Measurements from ENCODE around the gene ZNF415.
"Not testable (repeated sequence)": the region's sequence is repeated elsewhere in the genome, so short reads cannot be mapped to it uniquely, and the experiment has no call there.

The ZNF415 gene

GRCh38 chr19:53102756-53103233, 29.9 kb downstream of the ZNF415 start:
- DNase-seq (ENCODE audit: low spot score), result peak; percentile 65

GRCh38 chr19:53102206-53102755, 30.4 kb downstream of the ZNF415 start:
- peak; percentile 38 for DNase-seq (ENCODE audit: low spot score)

- peak; percentile 53 for DNase-seq (ENCODE audit: low spot score)
Observed at GRCh38 chr19:53101518-53101917, 31.2 kb downstream of the ZNF415 start.

- not testable (repeated sequence) for DNase-seq (ENCODE audit: low spot score)
Observed at GRCh38 chr19:53098570-53098969, 34.1 kb downstream of the ZNF415 start.

GRCh38 chr19:53096982-53097690, 35.6 kb downstream of the ZNF415 start:
- DNase-seq (ENCODE audit: low spot score), result not testable (repeated sequence)

GRCh38 chr19:53096579-53096978, 36.1 kb downstream of the ZNF415 start:
- not testable (repeated sequence) for DNase-seq (ENCODE audit: low spot score)

- DNase-seq (ENCODE audit: low spot score), result no peak
Observed at GRCh38 chr19:53094754-53095575, 37.7 kb downstream of the ZNF415 start.

GRCh38 chr19:53092723-53093122, 40.0 kb downstream of the ZNF415 start:
- DNase-seq (ENCODE audit: low spot score), result no peak

GRCh38 chr19:53091413-53092254, 41.1 kb downstream of the ZNF415 start:
- no peak for DNase-seq (ENCODE audit: low spot score)

- DNase-seq (ENCODE audit: low spot score), result no peak
Observed at GRCh38 chr19:53088091-53088490, 44.6 kb downstream of the ZNF415 start.

- DNase-seq (ENCODE audit: low spot score), result no peak
Observed at GRCh38 chr19:53086949-53087348, 45.8 kb downstream of the ZNF415 start.

GRCh38 chr19:53085496-53085895, 47.2 kb downstream of the ZNF415 start:
- no peak for DNase-seq (ENCODE audit: low spot score)

GRCh38 chr19:53082929-53083328, 49.8 kb downstream of the ZNF415 start:
- DNase-seq (ENCODE audit: low spot score), result no peak

GRCh38 chr19:53079313-53079924, 53.3 kb downstream of the ZNF415 start:
- no peak for DNase-seq (ENCODE audit: low spot score)

- DNase-seq (ENCODE audit: low spot score), result no peak
Observed at GRCh38 chr19:53078668-53079067, 54.0 kb downstream of the ZNF415 start.

- DNase-seq (ENCODE audit: low spot score), result peak; percentile 14
Observed at GRCh38 chr19:53076984-53077383, 55.7 kb downstream of the ZNF415 start.

- DNase-seq (ENCODE audit: low spot score), result no peak
Observed at GRCh38 chr19:53068834-53069233, 63.9 kb downstream of the ZNF415 start.

GRCh38 chr19:53068199-53068598, 64.5 kb downstream of the ZNF415 start:
- no peak for DNase-seq (ENCODE audit: low spot score)

- DNase-seq (ENCODE audit: low spot score), result no peak
Observed at GRCh38 chr19:53057904-53058580, 74.7 kb downstream of the ZNF415 start.

Data from RKO (cell line).